B cell (primary cell): ENCODE data around the gene RUBCNL. TPM values are rescaled to one million over a fixed set of nuclear protein-coding genes. Genes with fewer than 3 reads are reported as not detected.
A peak's percentile ranks its signal among the peaks of the same experiment; 100 is the strongest.

ENCODE experiments used
- ATAC-seq: fragments of 200-7000 bp; cut with Tn5 transposase; one replicate; pipeline ENCODE4 v1.10.0; 2021; ENCODE audit warnings: low read depth, mild to moderate bottlenecking, moderate number of reproducible peaks, moderate library complexity
- CTCF ChIA-PET: fragments of 350-600 bp; sonication (Branson Sonifier 250); formaldehyde crosslinking; loops from one replicate; lab custom pipeline; 2021; ENCODE audit warnings: antibody characterized with exemption, inconsistent platforms; lab: Charles Lee
- POLR2A ChIA-PET: fragments of 350-600 bp; sonication (Branson Sonifier 250); formaldehyde crosslinking; loops from one replicate; lab custom pipeline; 2021; ENCODE audit warnings: antibody characterized with exemption; lab: Charles Lee
- DNase-seq: peaks from one replicate; pipeline ENCODE4 v3.0.0; 2013
- H2AFZ ChIP-seq: 2 replicates; pipeline ENCODE4 v1.6.1; 2012; ENCODE audit warnings: mild to moderate bottlenecking, low read depth, low read length; ENCODE audit not compliant: insufficient read depth, poor library complexity, severe bottlenecking
- H3K27ac ChIP-seq, 2 donors: 1 replicate in 1 of 2; 2 replicates in 1 of 2; pipeline ENCODE4 v1.5.1; 2012 to 2013; ENCODE audit warnings: low read length in 2 of 2, mild to moderate bottlenecking in 2 of 2, moderate library complexity in 1 of 2
- H3K27me3 ChIP-seq, 4 experiments: fragments of 200-600 bp in 1 of 4; sonication (generic) in 1 of 4; replicated peaks in 1 of 4; 1 replicate in 2 of 4; 2 replicates in 2 of 4; pipeline versions ENCODE4 v1.6.1 to v1.7.0; 2013 to 2016; ENCODE audit warnings: low read length in 3 of 4, mild to moderate bottlenecking in 2 of 4, mixed read lengths in 1 of 4, moderate library complexity in 1 of 4; ENCODE audit not compliant: insufficient read depth in 4 of 4, control insufficient read depth in 3 of 4; ENCODE audit errors: control extremely low read depth in 1 of 4
- H3K36me3 ChIP-seq, 2 experiments: replicated peaks in 1 of 2; 1 replicate in 1 of 2; 2 replicates in 1 of 2; pipeline versions ENCODE4 v1.6.1 to v1.7.1; 2013; ENCODE audit warnings: low read length in 1 of 2; ENCODE audit not compliant: insufficient read depth in 2 of 2, control insufficient read depth in 1 of 2; ENCODE audit errors: control extremely low read depth in 1 of 2, extremely low read depth in 1 of 2
- H3K4me1 ChIP-seq, 2 donors: fragments of 200-600 bp in 1 of 2; sonication (generic) in 1 of 2; 1 replicate in 1 of 2; 2 replicates in 1 of 2; pipeline versions ENCODE4 v1.5.1 to v1.6.1; 2013 to 2017; ENCODE audit warnings: low read length in 2 of 2; ENCODE audit not compliant: control insufficient read depth in 2 of 2, insufficient read depth in 2 of 2
- H3K4me2 ChIP-seq: replicated peaks from 2 replicates; pipeline ENCODE3; 2012; ENCODE audit warnings: mild to moderate bottlenecking, low read depth, low read length; ENCODE audit not compliant: poor library complexity, severe bottlenecking
- H3K4me3 ChIP-seq, 5 experiments: fragments of 200-600 bp in 1 of 5; sonication (generic) in 1 of 5; 1 replicate in 3 of 5; 2 replicates in 2 of 5; pipeline versions ENCODE4 v1.5.1 to v1.7.0; 2011 to 2016; ENCODE audit warnings: low read length in 4 of 5, mild to moderate bottlenecking in 4 of 5, low read depth in 2 of 5, control low read depth in 1 of 5, moderate library complexity in 1 of 5; ENCODE audit not compliant: insufficient read depth in 1 of 5; ENCODE audit errors: control extremely low read depth in 1 of 5, extremely low read depth in 1 of 5
- H3K79me2 ChIP-seq: fragments of 200-600 bp; sonication (generic); one replicate; pipeline ENCODE4 v1.6.0; 2016; ENCODE audit warnings: low read length; ENCODE audit not compliant: control insufficient read depth, insufficient read depth
- H3K9ac ChIP-seq: fragments of 200-600 bp; sonication (generic); 2 replicates; pipeline ENCODE4 v1.6.1; 2017; ENCODE audit warnings: mild to moderate bottlenecking, low read length, moderate library complexity
- H3K9me3 ChIP-seq, 3 donors: one replicate each; pipeline versions ENCODE4 v1.6.1 to v1.7.1; 2013; ENCODE audit warnings: low read length in 2 of 3; ENCODE audit not compliant: control insufficient read depth in 2 of 3, insufficient read depth in 1 of 3; ENCODE audit errors: control extremely low read depth in 1 of 3
- H4K20me1 ChIP-seq: 2 replicates; pipeline ENCODE4 v1.6.0; 2012; ENCODE audit warnings: mild to moderate bottlenecking, low read length; ENCODE audit not compliant: insufficient read depth, control insufficient read depth, poor library complexity, severe bottlenecking
- H3K27ac Mint-ChIP-seq: one replicate; pipeline ENCODE4 v1.8.0; 2021; ENCODE audit warnings: mixed read lengths
- H3K27me3 Mint-ChIP-seq: one replicate; pipeline ENCODE4 v1.8.0; 2021; ENCODE audit warnings: mixed read lengths
- H3K4me1 Mint-ChIP-seq: one replicate; pipeline ENCODE4 v1.8.0; 2021; ENCODE audit warnings: mixed read lengths
- H3K4me3 Mint-ChIP-seq: one replicate; pipeline ENCODE4 v1.8.0; 2021; ENCODE audit warnings: mixed read lengths
- H3K9me3 Mint-ChIP-seq: one replicate; pipeline ENCODE4 v1.8.0; 2022; ENCODE audit warnings: mixed read lengths; ENCODE audit not compliant: insufficient read depth
- EZH2 ChIP-seq: IDR thresholded peaks from 2 replicates; pipeline ENCODE4 v1.6.1; 2012; ENCODE audit warnings: borderline replicate concordance, low read depth, mild to moderate bottlenecking, moderate library complexity, low read length; ENCODE audit not compliant: insufficient read depth, poor library complexity, severe bottlenecking
- WGBS: methylation state at CpG from one replicate; pipeline ENCODE4 v1.1.5; 2013; ENCODE audit warnings: missing lambda C conversion rate; ENCODE audit not compliant: insufficient coverage; 5-methylcytosine and 5-hydroxymethylcytosine counted together
- intact Hi-C: fragments of 100-400 bp; cut with micrococcal nuclease; formaldehyde crosslinking; loops from one replicate; pipeline ENCODE4 v1.10.0; 2022
- polyA plus RNA-seq: library from polyadenylated mRNA; depleted of rRNA; stranded (reverse); fragments of >200 nt; gene quantifications from 2 replicates; pipeline ENCODE4 v1.2.3, GENCODE V29; 2012
- total RNA-seq, 2 donors: library from RNA; stranded (reverse); fragments of 120-200 nt in 1 of 2; gene quantifications; 1 replicate in 1 of 2; 2 replicates in 1 of 2; pipeline versions ENCODE4 v1.2.3 to v1.2.4, GENCODE V29; 2013 to 2022
- TF ChIP-seq, protein P1 (sequence below): fragments of 200-600 bp; IDR thresholded peaks from one replicate; pipeline ENCODE4 v1.8.0; 2022; ENCODE audit warnings: antibody characterized with exemption, mild to moderate bottlenecking

Gene RUBCNL
- total and polyA plus RNA-seq, 2 donors (not counting 1 experiment from before 2014, with no cell fraction given): 185 to 370 TPM

DNA sequence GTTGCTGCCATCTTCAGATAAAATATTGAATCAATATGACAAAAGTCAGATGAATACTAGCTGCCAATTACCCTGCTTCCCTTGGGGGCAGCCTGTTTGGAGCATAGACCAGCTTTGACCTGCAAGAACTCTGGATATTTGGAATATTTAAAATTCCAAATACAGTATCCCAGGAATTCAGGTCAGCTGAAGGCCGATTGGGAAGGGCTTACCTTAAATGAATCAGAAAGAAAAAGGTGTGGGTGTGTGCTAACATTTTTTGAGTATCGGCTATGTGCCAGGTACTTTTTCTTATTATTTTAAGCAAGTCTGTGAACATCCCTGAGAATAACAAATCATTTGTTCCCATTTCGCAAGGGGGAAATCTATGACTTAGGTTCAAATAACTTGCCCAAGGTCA lies 1.8 kb upstream of the RUBCNL start:
- no peak for TF ChIP-seq EZH2
- TF ChIP-seq, protein P1, sequence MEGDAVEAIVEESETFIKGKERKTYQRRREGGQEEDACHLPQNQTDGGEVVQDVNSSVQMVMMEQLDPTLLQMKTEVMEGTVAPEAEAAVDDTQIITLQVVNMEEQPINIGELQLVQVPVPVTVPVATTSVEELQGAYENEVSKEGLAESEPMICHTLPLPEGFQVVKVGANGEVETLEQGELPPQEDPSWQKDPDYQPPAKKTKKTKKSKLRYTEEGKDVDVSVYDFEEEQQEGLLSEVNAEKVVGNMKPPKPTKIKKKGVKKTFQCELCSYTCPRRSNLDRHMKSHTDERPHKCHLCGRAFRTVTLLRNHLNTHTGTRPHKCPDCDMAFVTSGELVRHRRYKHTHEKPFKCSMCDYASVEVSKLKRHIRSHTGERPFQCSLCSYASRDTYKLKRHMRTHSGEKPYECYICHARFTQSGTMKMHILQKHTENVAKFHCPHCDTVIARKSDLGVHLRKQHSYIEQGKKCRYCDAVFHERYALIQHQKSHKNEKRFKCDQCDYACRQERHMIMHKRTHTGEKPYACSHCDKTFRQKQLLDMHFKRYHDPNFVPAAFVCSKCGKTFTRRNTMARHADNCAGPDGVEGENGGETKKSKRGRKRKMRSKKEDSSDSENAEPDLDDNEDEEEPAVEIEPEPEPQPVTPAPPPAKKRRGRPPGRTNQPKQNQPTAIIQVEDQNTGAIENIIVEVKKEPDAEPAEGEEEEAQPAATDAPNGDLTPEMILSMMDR: no peak
- peaks cover 50 to 57% of the 10 kb centered on the region in 2 donors for H3K4me1 ChIP-seq
- peak overlapping the region; percentile 77 for H3K4me2 ChIP-seq
- H4K20me1 ChIP-seq: no peaks in the 10 kb centered on the region
- no peak overlapping the region for H3K9ac ChIP-seq
- H3K36me3 ChIP-seq: no peaks in the 10 kb centered on the region
- no peak overlapping the region for H2AFZ ChIP-seq
- DNase-seq (no peak), ATAC-seq (no peak)
- ChIA-PET POLR2A (interaction anchor here (1.0 to 2.6 kb wide), 3 partner anchors 12 to 24 kb away, joined by 3 to 16 read pairs (median 7); no protein-coding TSS in a partner anchor), CTCF (interaction anchor here (0.6 to 5.5 kb wide), 3 partner anchors 14 to 47 kb away, joined by 3 to 113 read pairs (median 5); no protein-coding TSS in a partner anchor)
- WGBS: 80% methylated on average over 1 of the region's 3 CpGs
- Mint-ChIP-seq H3K4me3 (peak overlapping the region; percentile 92), H3K27me3 (no peaks in the 10 kb centered on the region), H3K4me1 (peaks cover 59% of the 10 kb centered on the region), H3K27ac (peak overlapping the region; percentile 83), H3K9me3 (no peaks in the 10 kb centered on the region)
- H3K27ac ChIP-seq: peak overlapping the region; percentile 75 to 84
- intact Hi-C loops: loop anchor here (5.0 to 10.0 kb wide), 4 partner anchors 47 to 596 kb away; no protein-coding TSS in a partner anchor
- no peaks in the 10 kb centered on the region for H3K27me3 ChIP-seq
- no peak overlapping the region for H3K4me3 ChIP-seq
- no peaks in the 10 kb centered on the region for H3K9me3 ChIP-seq
- H3K79me2 ChIP-seq: peaks cover 70% of the 10 kb centered on the region

DNA sequence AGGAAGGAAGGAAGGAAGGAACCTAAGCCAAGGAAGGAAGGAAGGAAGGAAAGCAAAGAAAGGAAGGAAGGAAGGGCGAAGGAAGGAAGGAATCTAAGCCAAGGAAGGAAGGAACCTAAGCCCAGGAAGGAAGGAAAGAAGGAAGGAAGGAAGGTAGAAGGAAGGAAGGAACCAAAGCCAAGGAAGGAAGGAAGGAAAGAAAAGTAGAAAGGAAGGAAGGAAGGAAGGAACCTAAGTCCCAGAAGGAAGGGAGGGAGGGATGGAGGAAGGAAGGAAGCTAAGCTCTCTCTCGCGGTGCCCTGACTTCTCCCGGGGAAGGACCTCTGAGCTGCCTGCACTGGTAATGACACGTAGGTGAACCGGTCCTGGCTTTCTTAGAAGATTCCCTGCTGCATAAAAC lies 1.3 kb upstream of the RUBCNL start:
- H3K36me3 ChIP-seq: no peaks in the 10 kb centered on the region
- H3K4me2 ChIP-seq: peak overlapping the region; percentile 77
- no peaks in the 10 kb centered on the region for H3K9me3 ChIP-seq
- Mint-ChIP-seq H3K9me3 (no peaks in the 10 kb centered on the region), H3K4me3 (peak overlapping the region; percentile 92), H3K27me3 (no peaks in the 10 kb centered on the region), H3K4me1 (peaks cover 59% of the 10 kb centered on the region), H3K27ac (peak overlapping the region; percentile 74)
- no peak overlapping the region for H2AFZ ChIP-seq
- H3K27ac ChIP-seq: peak overlapping the region; percentile 75 to 84
- H4K20me1 ChIP-seq: no peaks in the 10 kb centered on the region
- ATAC-seq: no peak
- no peak overlapping the region for H3K9ac ChIP-seq
- no peak for DNase-seq
- H3K27me3 ChIP-seq: no peaks in the 10 kb centered on the region
- no peak for TF ChIP-seq EZH2
- TF ChIP-seq, protein P1: no peak
- POLR2A ChIA-PET: interaction anchor here (1.7 to 2.6 kb wide), 3 partner anchors 12 to 23 kb away, joined by 7 to 50 read pairs (median 16); no protein-coding TSS in a partner anchor
- H3K4me1 ChIP-seq: peaks cover 52 to 57% of the 10 kb centered on the region in 2 donors
- intact Hi-C loops: loop anchor here (5.0 to 10.0 kb wide), 4 partner anchors 46 to 596 kb away; no protein-coding TSS in a partner anchor
- CTCF ChIA-PET: interaction anchor here (0.6 to 5.5 kb wide), 6 partner anchors 14 to 47 kb away, joined by 3 to 113 read pairs (median 4); no protein-coding TSS in a partner anchor
- peaks cover 70% of the 10 kb centered on the region for H3K79me2 ChIP-seq
- peak overlapping the region in 2 of 5 experiments; percentile 90 for H3K4me3 ChIP-seq
- 67% methylated on average over 6 of the region's 6 CpGs for WGBS
